Psoas muscle (tissue), 8 donors: ENCODE data around the gene DNAL4. TPM values are rescaled to one million over a fixed set of nuclear protein-coding genes. Genes with fewer than 3 reads are reported as not detected.
A peak's percentile ranks its signal among the peaks of the same experiment; 100 is the strongest.

Experiments
- ATAC-seq, 4 donors: fragments of 200-7000 bp; cut with Tn5 transposase; one replicate each; pipeline ENCODE4 v1.9.1; 2020; ENCODE audit warnings: moderate library complexity in 3 of 4, mild to moderate bottlenecking in 2 of 4
- DNase-seq, 2 donors: peaks; one replicate each; pipeline ENCODE4 v3.0.0-alpha.2; 2020
- H3K27ac ChIP-seq: fragments of 200-600 bp; one replicate; pipeline ENCODE4 v1.8.0; 2022
- H3K27me3 ChIP-seq, 3 donors: fragments of 200-600 bp in 1 of 3; one replicate each; pipeline versions ENCODE4 v1.6.1 to v1.8.0; 2013 to 2022; ENCODE audit warnings: low read length in 2 of 3, mild to moderate bottlenecking in 2 of 3, moderate library complexity in 1 of 3; ENCODE audit not compliant: insufficient read depth in 3 of 3
- H3K36me3 ChIP-seq, 2 donors: fragments of 200-600 bp in 1 of 2; one replicate each; pipeline versions ENCODE4 v1.6.1 to v1.8.0; 2013 to 2022; ENCODE audit warnings: low read depth in 1 of 2, mild to moderate bottlenecking in 1 of 2, moderate library complexity in 1 of 2; ENCODE audit not compliant: insufficient read depth in 1 of 2
- H3K4me1 ChIP-seq: fragments of 200-600 bp; one replicate; pipeline ENCODE4 v1.8.0; 2022
- H3K4me3 ChIP-seq: fragments of 200-600 bp; one replicate; pipeline ENCODE4 v1.8.0; 2022; ENCODE audit warnings: mild to moderate bottlenecking
- H3K9me3 ChIP-seq: fragments of 200-600 bp; one replicate; pipeline ENCODE4 v1.8.0; 2022
- CTCF ChIP-seq: fragments of 200-600 bp; IDR thresholded peaks from one replicate; pipeline ENCODE4 v1.8.0; 2022; ENCODE audit warnings: antibody characterized with exemption
- WGBS, 3 donors: extraction: QIAGEN DNeasy Blood & Tissue Kit; methylation state at CpG; one replicate each; pipeline versions ENCODE4 v1.1.6 to v1.1.7; 2013; 5-methylcytosine and 5-hydroxymethylcytosine counted together
- intact Hi-C, 2 donors: fragments of 100-400 bp; cut with DNase I; formaldehyde crosslinking; loops; one replicate each; pipeline versions ENCODE4 v1.11.0 to v1.14.2; 2022
- polyA plus RNA-seq, 3 donors: library from polyadenylated mRNA; stranded (reverse); fragments of 200-250 nt; gene quantifications; one replicate each; pipeline ENCODE4 v1.2.3, GENCODE V29; 2013
- total RNA-seq, 4 donors: library from RNA; stranded (reverse); fragmentation: NEBNext Ultra II Directional in 2 of 4; extraction: Animal tissue kit (Norgen Biotek cat#: 25700) in 2 of 4; gene quantifications; one replicate each; pipeline versions ENCODE4 v1.2.1 to v1.2.4, GENCODE V29; 2021 to 2023
- donor health status: healthy with polysubstance abuse.
- donor health status: DM: no; HTN: no; CAD: no; lungs with moderate emphysema.
- donor health status: Bipolar disorder and iron deficiency.
- donor health status: healthy.
- donor health status: DM: yes; HTN: yes; CAD: no.
- donor health status: DM: no; HTN: no; CAD: no.
- donor health status: DM: no; HTN: no; CAD: no.
- donor health status: DM: yes; HTN: yes; CAD: no.

DNAL4 gene
- total and polyA plus RNA-seq, 7 donors: 3.5 to 13.9 (median 5.8) TPM

GRCh38 chr22:38828616-38829205 lies 34.8 kb upstream of the DNAL4 start:
- Histone ChIP-seq H3K9me3 (no peaks in the 10 kb centered on the region), H3K4me1 (no peaks in the 10 kb centered on the region), H3K27me3 (peaks cover 0 to 22% (median 2%) of the 10 kb centered on the region in 3 donors), H3K27ac (no peak overlapping the region), H3K36me3 (no peaks in the 10 kb centered on the region), H3K4me3 (no peak overlapping the region)
- intact Hi-C loops: no loop called here
- DNase-seq (peak in 1 of 2 donors; percentile 32), ATAC-seq (no peak)
- no peak for TF ChIP-seq CTCF
- WGBS, 3 donors: 50 to 56% (median 52%) methylated on average over 10 of the region's 10 CpGs

GRCh38 chr22:38828191-38828590 lies 34.2 kb upstream of the DNAL4 start:
- ATAC-seq: no peak
- intact Hi-C loops: no loop called here
- 26 to 39% (median 29%) methylated on average over 11 of the region's 11 CpGs for WGBS, 3 donors
- H3K36me3 ChIP-seq: no peaks in the 10 kb centered on the region
- peak in 1 of 2 donors; percentile 19 for DNase-seq
- H3K4me3 ChIP-seq: no peak overlapping the region
- H3K9me3 ChIP-seq: no peaks in the 10 kb centered on the region
- H3K27me3 ChIP-seq: peaks cover 0 to 21% (median 2%) of the 10 kb centered on the region in 3 donors
- TF ChIP-seq CTCF: no peak
- no peaks in the 10 kb centered on the region for H3K4me1 ChIP-seq
- no peak overlapping the region for H3K27ac ChIP-seq

GRCh38 chr22:38827510-38827909 lies 33.6 kb upstream of the DNAL4 start:
- DNase-seq (peak in 1 of 2 donors; percentile 10), ATAC-seq (no peak)
- no peaks in the 10 kb centered on the region for H3K4me1 ChIP-seq
- peaks cover 0 to 14% (median 2%) of the 10 kb centered on the region in 3 donors for H3K27me3 ChIP-seq
- no peak for TF ChIP-seq CTCF
- no peak overlapping the region for H3K27ac ChIP-seq
- no peaks in the 10 kb centered on the region for H3K9me3 ChIP-seq
- H3K4me3 ChIP-seq: no peak overlapping the region
- H3K36me3 ChIP-seq: no peaks in the 10 kb centered on the region
- intact Hi-C loops: no loop called here

GRCh38 chr22:38826801-38827200 lies 32.9 kb upstream of the DNAL4 start:
- TF ChIP-seq CTCF: no peak
- DNase-seq (peak in 1 of 2 donors; percentile 27), ATAC-seq (no peak)
- H3K27ac ChIP-seq: no peak overlapping the region
- no peaks in the 10 kb centered on the region for H3K9me3 ChIP-seq
- 66 to 70% (median 67%) methylated on average over 5 of the region's 5 CpGs for WGBS, 3 donors
- H3K4me3 ChIP-seq: no peak overlapping the region
- H3K4me1 ChIP-seq: no peaks in the 10 kb centered on the region
- no peaks in the 10 kb centered on the region for H3K36me3 ChIP-seq
- H3K27me3 ChIP-seq: peaks cover 0 to 14% (median 2%) of the 10 kb centered on the region in 3 donors
- intact Hi-C loops: no loop called here

GRCh38 chr22:38826386-38826785 lies 32.4 kb upstream of the DNAL4 start:
- no peaks in the 10 kb centered on the region for H3K9me3 ChIP-seq
- DNase-seq: peak in 1 of 2 donors; percentile 50
- H3K27ac ChIP-seq: no peak overlapping the region
- no peak for TF ChIP-seq CTCF
- H3K4me1 ChIP-seq: no peaks in the 10 kb centered on the region
- intact Hi-C loops: no loop called here
- WGBS, 3 donors: 81 to 83% (median 82%) methylated on average over 16 of the region's 16 CpGs
- H3K27me3 ChIP-seq: peaks cover 0 to 14% (median 2%) of the 10 kb centered on the region in 3 donors
- ATAC-seq: no peak
- no peak overlapping the region for H3K4me3 ChIP-seq
- no peaks in the 10 kb centered on the region for H3K36me3 ChIP-seq
